ENCODE data around the gene IRF7.
"Not testable (repeated sequence)": the region's sequence is repeated elsewhere in the genome, so short reads cannot be mapped to it uniquely, and the experiment has no call there.

Gene IRF7

DNA sequence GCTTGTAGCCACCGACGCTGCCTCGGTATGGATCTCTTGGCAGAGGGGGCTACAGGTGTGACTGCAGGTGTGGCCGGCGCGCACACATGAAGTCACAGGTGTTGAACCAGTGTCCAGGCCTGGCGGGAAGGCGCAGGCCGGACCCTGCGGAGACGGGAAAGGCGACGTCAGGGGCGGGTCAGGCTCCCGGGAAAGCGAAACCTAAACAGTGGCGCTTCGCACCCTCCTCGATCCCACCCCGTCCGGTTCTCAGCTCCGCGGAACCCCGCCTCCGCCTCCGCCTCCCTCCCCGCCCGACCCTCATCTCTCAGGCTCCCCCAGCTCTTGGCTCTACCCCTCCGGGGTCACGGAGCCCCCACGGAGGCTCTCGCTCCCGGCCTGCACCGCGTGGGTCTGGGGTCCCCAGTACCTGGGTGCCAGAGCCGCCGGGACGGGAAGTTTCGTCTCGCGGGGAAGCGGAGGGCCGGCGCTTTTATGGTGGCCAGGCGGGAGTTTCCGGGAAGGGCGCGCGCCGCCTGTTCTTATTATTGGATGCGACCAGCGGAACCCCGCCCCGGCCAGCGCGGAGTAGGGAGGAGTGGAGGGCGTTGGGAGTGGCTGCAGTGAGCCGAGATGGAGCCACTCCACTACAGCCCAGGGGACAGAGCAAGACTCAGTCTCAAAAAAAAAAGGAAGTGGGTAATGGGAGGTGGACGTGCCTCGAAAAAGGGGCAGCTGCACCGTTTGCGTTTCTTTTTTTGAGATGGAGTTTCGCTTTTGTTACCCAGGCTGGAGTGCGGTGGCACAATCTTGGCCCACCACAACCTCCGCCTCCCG is at the start of gene IRF7:
Gene IRF7, minus strand, starts transcription at position 447 of the 816 bp plus-strand sequence. CDS start 586 bp downstream, outside the sequence.
- DNase-seq (ENCODE audit: low read depth), result peak; percentile 65

GRCh38 chr11:665062-665703 is 49.4 kb upstream of the IRF7 start:
- no peak for DNase-seq (ENCODE audit: low read depth)

DNA sequence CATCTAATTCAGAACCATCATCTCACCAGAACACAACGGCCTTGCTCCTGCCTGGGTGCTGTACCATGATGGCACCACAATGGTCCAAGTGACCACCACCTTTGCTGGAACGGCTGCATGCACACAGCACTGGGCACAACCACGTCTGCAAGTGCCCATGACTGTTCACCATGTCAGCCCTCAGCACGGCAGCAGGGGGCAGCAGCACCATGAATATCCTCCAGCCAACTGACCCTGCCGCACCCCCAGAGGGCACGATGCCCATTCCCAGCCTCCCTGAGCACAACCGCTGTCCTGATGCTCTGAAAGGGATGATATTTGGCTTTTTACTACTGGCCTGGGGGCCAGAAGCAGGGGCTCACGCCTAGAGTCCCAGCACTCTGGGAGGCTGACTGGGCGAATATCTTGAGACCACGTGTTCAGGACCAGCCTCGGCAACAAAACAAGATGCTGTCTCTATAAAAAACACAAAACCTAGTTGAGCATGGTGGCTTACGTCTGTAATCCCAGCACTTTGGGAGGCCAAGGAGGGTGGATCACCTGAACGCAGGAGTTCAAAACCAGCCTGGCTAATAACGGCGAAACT is 47.0 kb upstream of the IRF7 start:
- no peak for DNase-seq (ENCODE audit: low read depth)

GRCh38 chr11:660681-661444 is 45.1 kb upstream of the IRF7 start:
- no peak for DNase-seq (ENCODE audit: low read depth)

DNA sequence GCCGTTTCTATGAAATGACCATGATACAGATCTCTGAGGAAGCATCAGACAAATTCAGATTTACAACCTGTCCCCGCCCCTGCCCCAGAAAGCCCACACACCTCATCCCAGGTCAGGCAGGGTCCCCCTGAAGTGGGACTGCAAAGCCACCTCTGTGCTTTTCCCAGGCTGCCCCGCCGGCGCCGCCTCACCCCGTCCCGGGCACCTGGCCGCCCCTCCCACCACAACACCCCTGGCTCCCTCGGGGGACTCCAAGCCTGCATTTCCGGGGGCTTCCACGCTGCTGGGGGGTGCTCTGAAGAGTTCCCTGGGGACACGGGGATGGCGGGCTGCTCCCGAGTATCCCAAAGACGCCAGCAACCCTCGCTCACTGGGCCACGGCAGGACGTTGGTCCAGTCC is 44.5 kb upstream of the IRF7 start:
- no peak for DNase-seq (ENCODE audit: low read depth)

DNA sequence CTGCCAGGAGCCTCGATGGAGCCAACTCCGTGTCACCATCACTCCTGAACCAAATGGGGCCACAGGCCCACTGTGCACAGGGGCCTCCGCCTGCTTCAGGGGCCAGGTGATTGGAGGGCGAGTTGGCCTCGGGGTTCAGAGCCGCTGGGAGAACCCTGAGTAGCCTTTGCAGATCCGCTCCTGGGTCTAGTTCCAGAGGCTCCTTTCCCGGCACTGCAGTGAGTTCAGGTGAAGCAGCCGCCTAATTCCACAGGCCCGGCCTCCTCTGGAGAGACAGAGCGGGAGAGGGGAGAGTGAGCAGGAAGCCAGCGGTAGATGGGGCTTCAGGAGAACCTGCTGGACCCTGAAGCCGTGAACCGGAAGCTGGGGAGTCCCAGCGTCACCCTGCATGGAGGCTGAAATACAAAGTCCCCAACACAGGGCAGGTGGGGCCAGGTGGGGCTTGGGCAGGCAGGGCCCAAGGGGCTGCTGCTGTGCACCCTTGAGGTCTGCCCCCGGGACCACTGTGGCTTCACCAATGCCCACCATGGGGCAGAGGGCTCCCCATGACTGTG is 43.9 kb upstream of the IRF7 start:
- no peak for DNase-seq (ENCODE audit: low read depth)

GRCh38 chr11:657691-658126 is 42.0 kb upstream of the IRF7 start:
- no peak for DNase-seq (ENCODE audit: low read depth)

DNA sequence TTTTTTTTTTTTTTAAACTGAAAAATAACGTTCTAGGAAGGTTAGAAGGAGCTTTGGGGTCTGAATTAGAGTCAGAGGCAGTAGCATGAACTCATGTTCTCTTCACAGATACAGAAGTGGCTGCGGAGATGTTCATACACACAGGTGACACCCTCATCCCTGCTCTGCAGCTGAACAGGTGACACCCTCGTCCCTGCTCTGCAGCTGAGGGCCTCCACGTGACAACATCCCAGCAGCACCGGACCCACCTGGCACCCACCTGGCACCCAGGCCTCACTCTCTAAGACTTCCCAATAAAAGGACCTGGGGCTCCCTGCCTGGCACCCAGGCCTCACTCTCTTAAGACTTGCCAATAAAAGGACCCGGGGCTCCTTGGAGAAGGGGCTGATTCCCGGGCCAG is 41.1 kb upstream of the IRF7 start:
- no peak for DNase-seq (ENCODE audit: low read depth)

DNA sequence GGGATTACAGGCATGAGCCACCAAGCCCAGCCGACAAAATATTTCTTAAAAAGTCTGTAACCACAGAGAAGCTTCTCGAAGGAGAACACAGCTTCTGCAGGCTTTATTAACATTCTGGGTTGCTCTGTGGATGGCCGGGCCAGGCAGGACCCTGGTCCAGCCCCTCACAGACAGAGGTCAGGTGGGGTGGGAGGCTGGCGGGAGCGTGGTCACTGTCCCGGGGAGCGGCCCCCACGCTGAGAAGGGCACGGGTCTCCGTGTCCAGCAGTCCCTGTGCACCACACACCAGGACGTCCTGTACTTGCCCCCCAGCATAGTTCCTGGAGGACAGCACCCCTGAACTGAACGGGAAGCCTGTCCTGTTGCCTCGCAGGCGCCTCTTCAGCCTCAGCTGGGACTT is 40.7 kb upstream of the IRF7 start:
- DNase-seq (ENCODE audit: low read depth), result no peak

DNA sequence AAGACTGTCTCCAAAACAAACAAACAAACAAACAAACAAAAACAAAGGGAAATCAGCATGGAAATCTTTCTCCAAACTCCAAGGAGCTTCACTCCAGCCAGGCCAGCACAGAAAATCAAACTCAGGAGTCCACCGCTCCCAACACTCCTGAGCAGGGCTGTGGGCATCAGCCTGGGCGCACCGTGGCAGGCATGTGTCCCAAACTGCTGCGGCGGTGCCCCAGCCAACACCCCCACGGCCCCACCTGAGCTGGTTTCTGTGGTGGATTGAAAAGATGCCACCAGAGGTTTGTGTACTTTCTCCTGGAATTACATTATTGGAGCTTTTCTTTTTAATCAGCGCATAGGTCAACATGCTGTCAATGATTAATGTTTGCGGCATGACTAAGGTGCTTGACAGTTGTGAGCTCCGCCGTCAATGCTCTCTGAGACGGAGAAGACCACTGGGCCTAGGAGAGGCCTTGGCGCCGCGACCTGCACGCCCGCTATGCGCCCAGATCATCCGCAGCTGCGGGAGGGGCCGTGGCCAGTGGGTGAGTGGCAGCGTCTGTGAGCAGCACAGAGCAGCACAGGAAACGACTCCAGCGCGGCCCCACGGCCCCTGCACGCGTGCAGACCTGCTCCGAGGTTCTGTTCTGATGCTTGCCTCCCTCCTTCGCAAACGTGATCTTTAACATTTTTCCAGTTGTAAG is 39.4 kb upstream of the IRF7 start:
- no peak for DNase-seq (ENCODE audit: low read depth)

DNA sequence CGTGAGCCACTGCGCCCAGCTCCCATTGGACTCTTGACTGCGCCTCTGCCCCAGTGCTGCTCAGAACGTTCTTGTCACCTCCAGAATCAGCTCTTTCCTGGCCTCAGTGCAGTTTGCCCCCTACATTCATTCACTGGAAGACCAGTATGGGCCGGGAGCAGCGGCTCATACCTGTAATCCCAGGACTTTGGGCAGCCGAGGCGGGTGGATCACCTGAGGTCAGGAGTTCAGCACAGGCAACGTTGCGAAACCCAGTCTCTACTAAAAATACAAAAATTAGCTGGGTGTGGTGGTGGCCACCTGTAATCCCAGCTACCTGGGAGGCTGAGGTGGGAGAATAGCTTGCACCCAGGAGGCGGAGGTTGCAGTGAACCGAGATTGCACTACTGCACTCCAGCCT is 38.7 kb upstream of the IRF7 start:
- DNase-seq (ENCODE audit: low read depth), result not testable (repeated sequence)

- DNase-seq (ENCODE audit: low read depth), result no peak
Measured at GRCh38 chr11:653837-654236, 38.1 kb upstream of the IRF7 start.

DNA sequence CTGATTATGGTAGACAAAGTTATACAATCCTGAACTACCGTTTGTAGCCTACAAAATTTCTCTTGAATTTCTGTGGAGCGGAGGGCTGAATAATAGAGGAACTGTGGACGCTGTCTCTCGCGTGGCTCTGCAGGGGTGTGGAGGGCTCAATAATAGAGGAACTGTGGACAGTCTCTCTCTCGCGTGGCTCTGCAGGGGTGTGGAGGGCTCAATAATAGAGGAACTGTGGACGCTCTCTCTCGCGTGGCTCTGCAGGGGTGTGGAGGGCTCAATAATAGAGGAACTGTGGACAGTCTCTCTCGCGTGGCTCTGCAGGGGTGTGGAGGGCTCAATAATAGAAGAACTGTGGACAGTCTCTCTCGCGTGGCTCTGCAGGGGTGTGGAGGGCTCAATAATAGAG is 37.4 kb upstream of the IRF7 start:
- not testable (repeated sequence) for DNase-seq (ENCODE audit: low read depth)

DNA sequence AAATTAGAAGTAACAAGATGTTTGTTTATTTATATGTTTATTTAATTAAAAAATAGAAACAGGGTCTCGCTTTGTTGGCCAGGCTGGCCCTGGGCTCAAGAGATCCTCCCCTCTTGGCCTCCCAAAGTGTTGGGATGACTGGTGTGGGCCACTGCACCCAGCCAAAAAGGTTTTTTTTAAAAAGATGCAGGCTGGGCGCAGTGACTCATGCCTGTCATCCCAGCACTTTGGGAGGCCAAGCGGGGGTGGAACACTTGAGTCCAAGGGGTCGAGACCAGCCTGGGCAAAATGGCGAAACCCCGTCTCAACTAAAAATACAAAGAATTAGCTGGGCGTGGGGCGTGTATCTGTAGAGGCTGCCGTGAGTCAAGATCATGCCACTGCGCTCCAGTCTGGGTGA is 34.7 kb upstream of the IRF7 start:
- no peak for DNase-seq (ENCODE audit: low read depth)

DNA sequence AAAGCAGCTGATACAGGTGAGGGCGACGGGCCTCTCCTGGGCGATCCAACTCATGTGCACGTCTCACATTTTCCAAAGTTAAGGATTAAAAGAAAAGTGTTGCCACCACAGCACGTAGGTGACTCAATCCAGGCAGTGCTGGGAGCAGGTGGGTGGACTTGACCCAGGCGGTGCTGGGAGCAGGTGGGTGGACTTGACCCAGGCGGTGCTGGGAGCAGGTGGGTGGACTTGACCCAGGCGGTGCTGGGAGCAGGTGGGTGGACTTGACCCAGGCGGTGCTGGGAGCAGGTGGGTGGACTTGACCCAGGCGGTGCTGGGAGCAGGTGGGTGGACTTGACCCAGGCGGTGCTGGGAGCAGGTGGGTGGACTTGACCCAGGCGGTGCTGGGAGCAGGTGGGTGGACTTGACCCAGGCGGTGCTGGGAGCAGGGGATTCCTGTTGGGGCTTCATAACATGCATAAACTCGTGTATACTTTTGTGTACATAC is 32.0 kb upstream of the IRF7 start:
- not testable (repeated sequence) for DNase-seq (ENCODE audit: low read depth)

GRCh38 chr11:646214-646613 is 30.5 kb upstream of the IRF7 start:
- DNase-seq (ENCODE audit: low read depth), result no peak

- DNase-seq (ENCODE audit: low read depth), result no peak
Measured at GRCh38 chr11:645536-645935, 29.8 kb upstream of the IRF7 start.

DNA sequence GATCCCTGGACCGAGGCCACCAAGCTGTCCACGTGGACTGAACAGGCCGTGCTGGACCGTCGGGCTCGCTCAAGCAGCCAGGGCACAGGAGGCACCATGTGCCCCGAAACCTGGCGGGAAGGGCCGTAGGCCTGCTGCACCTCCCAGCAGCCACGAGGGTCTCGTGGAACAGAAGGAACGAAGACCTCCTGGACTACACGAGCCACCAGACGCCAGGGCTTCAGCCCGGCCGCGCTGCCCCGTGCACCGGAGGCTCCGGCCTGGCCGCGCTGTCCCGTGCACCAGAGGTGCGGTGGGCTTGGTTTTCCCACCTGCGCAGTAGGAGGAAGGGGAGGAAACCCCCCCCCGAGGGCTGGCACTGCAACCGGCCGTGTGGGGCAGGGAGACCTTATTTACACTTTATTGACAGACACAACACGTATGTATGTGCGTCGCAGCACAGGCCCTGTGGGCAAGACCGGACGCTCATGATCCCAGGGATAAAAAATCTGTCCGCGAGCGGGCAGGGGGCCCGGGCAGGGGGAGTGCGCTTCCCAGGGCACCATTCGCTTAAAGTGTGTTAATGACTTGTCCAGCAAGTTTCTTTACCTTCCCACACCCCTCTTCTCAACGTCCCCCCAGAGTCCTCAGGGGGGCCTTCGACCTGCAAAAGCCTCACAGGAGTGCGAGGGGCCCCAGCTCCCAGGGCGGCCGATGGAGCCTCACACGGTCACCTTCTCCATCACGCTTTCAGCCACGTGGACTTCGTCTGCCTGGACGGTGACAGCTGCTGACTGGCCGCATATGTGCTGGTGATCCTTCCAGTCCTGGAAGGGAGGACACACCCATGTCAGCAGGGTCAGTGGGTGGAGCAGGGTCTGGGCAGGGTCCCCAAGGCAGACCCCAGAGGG is 28.3 kb upstream of the IRF7 start:
- no peak for DNase-seq (ENCODE audit: low read depth)

DNA sequence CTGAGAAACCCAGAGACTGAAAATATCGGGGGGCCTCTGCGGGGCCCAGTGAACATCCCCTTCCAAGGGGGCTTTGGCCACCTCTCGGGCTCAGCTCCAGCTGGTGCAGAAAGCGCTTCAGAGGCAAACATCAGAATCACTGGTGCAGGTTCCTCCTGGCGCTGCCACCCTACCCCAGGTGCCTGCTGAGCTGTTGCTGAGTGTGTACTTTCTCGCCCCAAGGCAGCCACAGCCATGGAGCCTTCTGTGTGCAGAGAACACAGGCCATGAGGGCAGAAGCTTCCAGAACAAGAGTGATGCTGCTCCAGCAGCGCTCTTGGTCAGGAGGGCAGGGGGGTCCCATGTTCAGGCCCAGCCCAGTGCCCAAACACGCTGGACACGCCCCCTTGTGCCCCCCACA is 27.6 kb upstream of the IRF7 start:
- DNase-seq (ENCODE audit: low read depth), result no peak

DNA sequence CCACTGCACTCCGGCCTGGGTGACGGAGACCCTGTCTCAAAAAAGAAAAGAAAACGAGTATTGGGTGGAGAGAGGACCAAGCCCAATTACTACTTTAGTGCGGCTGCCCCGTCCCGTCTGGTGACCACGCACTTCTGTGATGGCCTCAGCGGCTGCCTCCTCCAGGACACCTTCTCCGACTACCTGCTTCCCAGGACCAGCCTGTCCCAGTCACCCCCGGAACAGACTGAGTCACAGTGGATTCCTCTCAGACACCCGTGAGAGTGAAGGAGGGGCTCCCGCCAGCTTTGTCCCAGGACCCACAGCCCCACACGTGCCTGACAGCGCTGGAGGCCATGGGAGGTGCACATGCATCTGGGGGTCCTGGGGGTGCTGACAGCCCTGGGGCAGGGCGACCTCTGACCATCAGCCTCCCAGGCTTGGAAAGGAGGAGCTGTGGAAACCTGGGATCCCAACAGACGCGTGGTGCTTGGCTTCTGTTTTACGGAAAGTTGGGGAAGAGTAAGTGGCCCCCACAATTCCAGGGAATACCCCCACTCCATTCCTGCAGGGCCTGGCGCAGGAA is 26.1 kb upstream of the IRF7 start:
- DNase-seq (ENCODE audit: low read depth), result no peak
